ENCODE results near the gene PHF5A.
"Not testable (repeated sequence)": the region's sequence is repeated elsewhere in the genome, so short reads cannot be mapped to it uniquely, and the experiment has no call there.

Gene PHF5A

DNA sequence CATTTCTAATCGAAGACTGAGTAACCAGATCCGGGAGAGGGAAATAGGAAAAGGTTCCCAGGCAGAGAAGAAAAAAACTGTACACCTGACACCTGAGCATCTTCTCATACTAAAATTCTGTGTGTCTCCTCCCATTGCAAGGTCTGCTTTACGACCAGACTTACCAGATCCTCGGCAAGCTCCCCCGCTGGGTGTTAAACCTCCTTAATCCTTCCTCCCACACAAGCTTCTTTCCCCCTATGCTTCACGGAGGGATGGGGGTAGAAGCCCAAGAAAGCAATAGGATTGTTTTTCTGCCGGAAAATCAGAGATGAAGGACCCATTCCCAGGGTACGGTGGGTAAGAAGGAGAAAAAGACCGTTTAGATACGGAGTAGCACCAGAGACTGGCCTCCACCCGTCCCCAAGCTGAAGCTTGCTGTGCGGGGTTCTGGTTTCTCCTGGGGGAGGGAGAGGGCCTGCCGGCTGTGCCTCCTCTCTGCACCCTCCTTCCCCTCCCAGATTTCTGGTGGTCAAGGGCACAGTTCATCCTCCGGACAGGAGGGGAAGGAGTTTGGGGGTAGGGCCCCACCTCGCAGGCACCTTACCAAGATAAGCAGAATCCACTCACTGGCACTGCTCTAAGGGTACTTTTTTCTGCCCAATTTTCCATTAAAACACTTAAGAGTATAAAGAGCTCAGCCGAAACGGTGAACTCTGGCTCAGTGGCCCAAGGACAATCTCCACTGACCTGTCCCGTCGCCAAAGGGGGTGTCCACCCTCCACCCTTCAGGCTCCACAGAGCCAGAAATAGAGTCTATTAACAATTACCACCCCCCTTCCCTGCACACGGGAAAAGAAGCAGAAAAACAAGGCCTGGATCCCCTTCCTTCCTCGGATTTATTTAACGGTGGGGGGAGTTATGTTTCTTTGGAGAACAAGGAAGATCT is 23.1 kb downstream of the PHF5A start:
- H4K20me1 ChIP-seq (ENCODE audit: insufficient read depth, low read length): peaks cover 16% of the 10 kb centered on the region; the same call in 1 of the 2 replicates
- H3K9ac ChIP-seq (ENCODE audit: low read depth, low read length): peak overlapping the region; percentile 94
- H3K4me3 ChIP-seq (ENCODE audit: low read depth in 1 of 2, low read length in 2 of 2): peak overlapping the region; percentile 89 to 93

DNA sequence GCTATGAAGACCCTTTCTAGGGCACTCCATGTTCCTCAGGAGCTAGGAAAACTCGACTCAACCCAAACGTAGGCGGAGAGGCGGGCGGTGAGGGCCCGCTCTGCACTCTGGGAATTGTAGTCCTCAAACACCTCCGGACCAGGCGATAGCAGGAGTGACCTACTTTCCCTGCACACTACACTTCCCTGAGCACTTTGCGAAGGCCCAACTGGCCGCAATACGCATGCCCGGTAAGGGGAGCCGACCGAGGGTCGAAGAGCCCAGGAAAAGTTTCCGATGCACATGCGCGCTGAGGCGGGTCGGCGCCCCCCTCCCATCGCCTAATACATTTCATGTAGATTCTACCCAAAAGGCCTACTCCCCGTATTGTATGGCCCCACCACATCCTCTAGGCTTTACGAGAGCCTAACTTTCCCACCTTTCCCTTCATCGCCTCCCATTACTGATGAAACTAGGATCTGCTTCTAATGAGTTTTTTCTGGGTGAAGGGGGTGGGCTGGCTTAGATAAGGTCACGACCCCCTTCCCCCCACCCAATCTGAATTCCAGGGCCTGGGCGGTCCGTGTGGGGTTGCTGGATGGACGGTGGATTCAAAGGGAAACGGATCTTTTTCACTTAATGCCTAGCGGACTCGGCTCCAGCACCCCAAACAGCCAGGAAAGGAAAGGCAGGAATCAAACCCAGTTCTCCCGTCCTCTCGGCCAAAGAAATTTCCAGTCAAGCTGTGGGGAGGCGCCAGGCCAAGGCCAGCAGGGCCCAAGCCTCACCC is 23.9 kb downstream of the PHF5A start:
- H3K27ac ChIP-seq (ENCODE audit: low read length): peak overlapping the region; percentile 79
- H3K79me2 ChIP-seq (ENCODE audit: insufficient read depth, low read length): peaks cover 84% of the 10 kb centered on the region
- ATAC-seq (ENCODE audit: insufficient read depth, low read depth) (peak; percentile 69), DNase-seq (peak; percentile 97)
- H3K4me2 ChIP-seq (ENCODE audit: insufficient read depth, low read length): peak overlapping the region; percentile 84
- H4K20me1 ChIP-seq (ENCODE audit: insufficient read depth, low read length): peaks cover 20% of the 10 kb centered on the region; the same call in 1 of the 2 replicates
- peaks cover 29% of the 10 kb centered on the region for H3K36me3 ChIP-seq (ENCODE audit: insufficient read depth, low read length)
- peak overlapping the region; percentile 89 to 93 for H3K4me3 ChIP-seq (ENCODE audit: low read depth in 1 of 2, low read length in 2 of 2)
- TF ChIP-seq, protein P1, sequence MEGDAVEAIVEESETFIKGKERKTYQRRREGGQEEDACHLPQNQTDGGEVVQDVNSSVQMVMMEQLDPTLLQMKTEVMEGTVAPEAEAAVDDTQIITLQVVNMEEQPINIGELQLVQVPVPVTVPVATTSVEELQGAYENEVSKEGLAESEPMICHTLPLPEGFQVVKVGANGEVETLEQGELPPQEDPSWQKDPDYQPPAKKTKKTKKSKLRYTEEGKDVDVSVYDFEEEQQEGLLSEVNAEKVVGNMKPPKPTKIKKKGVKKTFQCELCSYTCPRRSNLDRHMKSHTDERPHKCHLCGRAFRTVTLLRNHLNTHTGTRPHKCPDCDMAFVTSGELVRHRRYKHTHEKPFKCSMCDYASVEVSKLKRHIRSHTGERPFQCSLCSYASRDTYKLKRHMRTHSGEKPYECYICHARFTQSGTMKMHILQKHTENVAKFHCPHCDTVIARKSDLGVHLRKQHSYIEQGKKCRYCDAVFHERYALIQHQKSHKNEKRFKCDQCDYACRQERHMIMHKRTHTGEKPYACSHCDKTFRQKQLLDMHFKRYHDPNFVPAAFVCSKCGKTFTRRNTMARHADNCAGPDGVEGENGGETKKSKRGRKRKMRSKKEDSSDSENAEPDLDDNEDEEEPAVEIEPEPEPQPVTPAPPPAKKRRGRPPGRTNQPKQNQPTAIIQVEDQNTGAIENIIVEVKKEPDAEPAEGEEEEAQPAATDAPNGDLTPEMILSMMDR (IDR thresholded peaks at IDR 0.05; ENCODE audit: borderline replicate concordance, extremely low read depth, low read length, poor library complexity, severe bottlenecking): no peak
- no peak for TF ChIP-seq EZH2 (IDR thresholded peaks at IDR 0.05; ENCODE audit: borderline replicate concordance, low read depth, low read length, severe bottlenecking)
- peaks cover 29% of the 10 kb centered on the region for H3K4me1 ChIP-seq (ENCODE audit: insufficient read depth, low read length)
- H3K9me3 ChIP-seq (ENCODE audit: insufficient read depth, low read length, severe bottlenecking): no peaks in the 10 kb centered on the region
- peak overlapping the region; percentile 94 for H3K9ac ChIP-seq (ENCODE audit: low read depth, low read length)
- H3K27me3 ChIP-seq (ENCODE audit: insufficient read depth, low read length, poor library complexity): no peaks in the 10 kb centered on the region
- H2AFZ ChIP-seq (ENCODE audit: low read depth, low read length): peak overlapping the region; percentile 86

More for the DNA sequence above, 23.1 kb downstream of the PHF5A start:
- peak overlapping the region; percentile 86 for H2AFZ ChIP-seq (ENCODE audit: low read depth, low read length)
- H3K36me3 ChIP-seq (ENCODE audit: insufficient read depth, low read length): peaks cover 24% of the 10 kb centered on the region
- DNase-seq (peak; percentile 40), ATAC-seq (ENCODE audit: insufficient read depth, low read depth) (no peak)
- TF ChIP-seq, protein P1 (IDR thresholded peaks at IDR 0.05; ENCODE audit: borderline replicate concordance, extremely low read depth, low read length, poor library complexity, severe bottlenecking): no peak
- TF ChIP-seq EZH2 (IDR thresholded peaks at IDR 0.05; ENCODE audit: borderline replicate concordance, low read depth, low read length, severe bottlenecking): no peak
- peaks cover 78% of the 10 kb centered on the region for H3K79me2 ChIP-seq (ENCODE audit: insufficient read depth, low read length)
- H3K27ac ChIP-seq (ENCODE audit: low read length): peak overlapping the region; percentile 75
- H3K4me2 ChIP-seq (ENCODE audit: insufficient read depth, low read length): peak overlapping the region; percentile 84
- H3K9me3 ChIP-seq (ENCODE audit: insufficient read depth, low read length, severe bottlenecking): no peaks in the 10 kb centered on the region
- peaks cover 29% of the 10 kb centered on the region for H3K4me1 ChIP-seq (ENCODE audit: insufficient read depth, low read length)
- no peaks in the 10 kb centered on the region for H3K27me3 ChIP-seq (ENCODE audit: insufficient read depth, low read length, poor library complexity)

DNA sequence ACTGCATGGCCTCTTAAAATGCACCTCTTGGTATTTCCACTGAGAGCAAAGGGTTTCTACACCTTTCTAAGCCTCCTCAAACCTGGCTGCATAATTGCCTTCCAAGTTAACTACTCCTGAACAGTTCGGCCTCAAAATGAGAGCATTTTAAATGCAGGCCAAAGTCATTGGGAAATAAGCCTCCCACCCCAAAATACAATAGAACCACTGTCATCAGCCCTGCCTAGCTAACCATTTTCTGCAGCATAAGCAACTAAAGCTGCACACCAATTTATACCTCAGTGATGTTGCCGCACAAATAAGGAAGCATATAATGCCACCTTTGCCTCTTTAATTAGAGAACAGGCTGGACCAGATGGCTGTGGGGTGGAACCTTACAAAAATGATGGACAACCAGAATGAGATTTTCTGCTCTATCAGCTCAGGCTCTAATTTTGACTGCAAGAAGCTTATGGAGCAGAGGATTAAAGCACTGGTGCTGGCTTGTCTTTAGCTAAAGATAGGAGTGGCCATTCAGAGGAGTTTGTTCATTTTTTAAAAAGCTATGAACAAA is 26.2 kb downstream of the PHF5A start:
- peaks cover 35% of the 10 kb centered on the region; the same call in 1 of the 2 replicates for H4K20me1 ChIP-seq (ENCODE audit: insufficient read depth, low read length)
- no peak overlapping the region for H3K4me3 ChIP-seq (ENCODE audit: low read depth in 1 of 2, low read length in 2 of 2)
- H3K27ac ChIP-seq (ENCODE audit: low read length): no peak overlapping the region
- no peaks in the 10 kb centered on the region for H3K9me3 ChIP-seq (ENCODE audit: insufficient read depth, low read length, severe bottlenecking)
- peaks cover 19% of the 10 kb centered on the region for H3K4me1 ChIP-seq (ENCODE audit: insufficient read depth, low read length)
- DNase-seq: no peak
- H3K79me2 ChIP-seq (ENCODE audit: insufficient read depth, low read length): peaks cover 89% of the 10 kb centered on the region
- ATAC-seq (ENCODE audit: insufficient read depth, low read depth): no peak
- no peak overlapping the region for H3K9ac ChIP-seq (ENCODE audit: low read depth, low read length)
- no peak overlapping the region for H2AFZ ChIP-seq (ENCODE audit: low read depth, low read length)
- no peaks in the 10 kb centered on the region for H3K27me3 ChIP-seq (ENCODE audit: insufficient read depth, low read length, poor library complexity)
- H3K36me3 ChIP-seq (ENCODE audit: insufficient read depth, low read length): peaks cover 44% of the 10 kb centered on the region
- no peak for TF ChIP-seq EZH2 (IDR thresholded peaks at IDR 0.05; ENCODE audit: borderline replicate concordance, low read depth, low read length, severe bottlenecking)
- TF ChIP-seq, protein P1 (IDR thresholded peaks at IDR 0.05; ENCODE audit: borderline replicate concordance, extremely low read depth, low read length, poor library complexity, severe bottlenecking): no peak
- H3K4me2 ChIP-seq (ENCODE audit: insufficient read depth, low read length): 0 out of 2 replicates have a peak overlapping the region, but pooled peaks have one; percentile 16

DNA sequence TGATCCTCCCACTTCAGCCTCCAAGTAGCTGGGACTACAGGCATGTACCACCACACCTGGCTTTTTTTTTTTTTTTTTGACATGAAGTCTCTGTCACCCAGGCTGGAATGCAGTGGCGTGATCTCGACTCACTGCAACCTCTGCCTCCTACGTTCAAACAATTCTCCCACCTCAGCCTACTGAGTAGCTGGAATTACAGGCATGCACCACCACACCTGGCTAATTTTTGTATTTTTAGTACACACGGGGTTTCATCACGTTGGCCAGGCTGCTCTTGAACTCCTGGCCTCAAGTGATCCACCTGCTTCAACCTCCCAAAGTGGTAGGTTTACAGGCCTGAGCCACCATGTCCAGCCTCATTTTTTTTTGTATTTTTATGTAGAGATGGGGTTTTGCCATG is 28.0 kb downstream of the PHF5A start:
- DNase-seq; ATAC-seq (ENCODE audit: insufficient read depth, low read depth); H2AFZ ChIP-seq (ENCODE audit: low read depth, low read length); H3K4me3 ChIP-seq (ENCODE audit: low read depth in 1 of 2, low read length in 2 of 2); H3K9me3 ChIP-seq (ENCODE audit: insufficient read depth, low read length, severe bottlenecking); H3K27me3 ChIP-seq (ENCODE audit: insufficient read depth, low read length, poor library complexity); H3K4me2 ChIP-seq (ENCODE audit: insufficient read depth, low read length); H3K27ac ChIP-seq (ENCODE audit: low read length); H3K9ac ChIP-seq (ENCODE audit: low read depth, low read length): not testable (repeated sequence)
- Histone ChIP-seq H4K20me1 (ENCODE audit: insufficient read depth, low read length) (peaks cover 48% of the 10 kb centered on the region), H3K4me1 (ENCODE audit: insufficient read depth, low read length) (peaks cover 19% of the 10 kb centered on the region), H3K79me2 (ENCODE audit: insufficient read depth, low read length) (peaks cover 90% of the 10 kb centered on the region), H3K36me3 (ENCODE audit: insufficient read depth, low read length) (peaks cover 62% of the 10 kb centered on the region)
